HepG2 (cell line): ENCODE measurements around the gene ARL15.

Experiments used
- ATF3 ChIP-seq: sonication (generic); formaldehyde crosslinking; IDR thresholded peaks from 2 replicates; pipeline ENCODE4 v1.4.0; 2020; ENCODE audit warnings: missing genetic modification reagents
- CTCF ChIP-seq: sonication (generic); formaldehyde crosslinking; IDR thresholded peaks from 2 replicates; pipeline ENCODE4 v1.5.0; 2020; ENCODE audit warnings: mild to moderate bottlenecking, missing genetic modification reagents, moderate library complexity
- EP300 ChIP-seq, 3 experiments: sonication (generic) in 1 of 3; formaldehyde crosslinking in 1 of 3; IDR thresholded peaks; 2 replicates each; pipeline versions ENCODE4 v1.5.1 to v1.6.1; 2011 to 2020; ENCODE audit warnings: low read depth in 2 of 3, low read length in 2 of 3, borderline replicate concordance in 1 of 3, improper control_type of control experiment in 1 of 3, mild to moderate bottlenecking in 1 of 3, missing genetic modification reagents in 1 of 3, moderate library complexity in 1 of 3
- FOXK1 ChIP-seq: sonication (generic); formaldehyde crosslinking; IDR thresholded peaks from 2 replicates; pipeline ENCODE4 v1.4.0; 2020; ENCODE audit warnings: low read depth, missing genetic modification reagents, borderline replicate concordance
- POLR2A ChIP-seq, 2 experiments: IDR thresholded peaks; 2 replicates each; pipeline ENCODE4 v1.6.1; 2011; ENCODE audit warnings: low read depth in 2 of 2, low read length in 2 of 2, mild to moderate bottlenecking in 1 of 2, moderate library complexity in 1 of 2; ENCODE audit not compliant: insufficient read depth in 1 of 2
- ZNF138 ChIP-seq: sonication (generic); formaldehyde crosslinking; IDR thresholded peaks from 2 replicates; pipeline ENCODE4 v1.5.0; 2020; ENCODE audit warnings: mild to moderate bottlenecking, low read depth, missing genetic modification reagents
- ZNF329 ChIP-seq: sonication (generic); formaldehyde crosslinking; IDR thresholded peaks from 2 replicates; pipeline ENCODE4 v1.9.0; 2021; ENCODE audit warnings: low read depth, mild to moderate bottlenecking, missing genetic modification reagents

- no peak for TF ChIP-seq FOXK1 (CRISPR knock-in tag)
- no peak for TF ChIP-seq ZNF329
- no peak for TF ChIP-seq POLR2A (IDR thresholded peaks at IDR 0.05; ENCODE audit: insufficient read depth in 1 of 2, low read depth in 2 of 2, low read length in 2 of 2)
- TF ChIP-seq CTCF (CRISPR knock-in tag): no peak
- no peak for TF ChIP-seq EP300 (IDR thresholded peaks at IDR 0.05; ENCODE audit: low read depth in 2 of 2, low read length in 2 of 2)
- no peak for TF ChIP-seq EP300 (CRISPR knock-in tag; IDR thresholded peaks at IDR 0.05; ENCODE audit: borderline replicate concordance)
- TF ChIP-seq ZNF138: no peak
- TF ChIP-seq ATF3: no peak
Measured at GRCh38 chr5:54247226-54247625, 63.1 kb downstream of the ARL15 start.
